GM18861 (cell line): ENCODE data around the gene PAOX.
"Not testable (repeated sequence)": the region's sequence is repeated elsewhere in the genome, so short reads cannot be mapped to it uniquely, and the experiment has no call there.

Experiments
- ATAC-seq: cut with Tn5 transposase; IDR thresholded peaks from one replicate; pipeline ENCODE4 v1.9.1; 2021; ENCODE audit not compliant: unreplicated experiment

The PAOX gene

DNA sequence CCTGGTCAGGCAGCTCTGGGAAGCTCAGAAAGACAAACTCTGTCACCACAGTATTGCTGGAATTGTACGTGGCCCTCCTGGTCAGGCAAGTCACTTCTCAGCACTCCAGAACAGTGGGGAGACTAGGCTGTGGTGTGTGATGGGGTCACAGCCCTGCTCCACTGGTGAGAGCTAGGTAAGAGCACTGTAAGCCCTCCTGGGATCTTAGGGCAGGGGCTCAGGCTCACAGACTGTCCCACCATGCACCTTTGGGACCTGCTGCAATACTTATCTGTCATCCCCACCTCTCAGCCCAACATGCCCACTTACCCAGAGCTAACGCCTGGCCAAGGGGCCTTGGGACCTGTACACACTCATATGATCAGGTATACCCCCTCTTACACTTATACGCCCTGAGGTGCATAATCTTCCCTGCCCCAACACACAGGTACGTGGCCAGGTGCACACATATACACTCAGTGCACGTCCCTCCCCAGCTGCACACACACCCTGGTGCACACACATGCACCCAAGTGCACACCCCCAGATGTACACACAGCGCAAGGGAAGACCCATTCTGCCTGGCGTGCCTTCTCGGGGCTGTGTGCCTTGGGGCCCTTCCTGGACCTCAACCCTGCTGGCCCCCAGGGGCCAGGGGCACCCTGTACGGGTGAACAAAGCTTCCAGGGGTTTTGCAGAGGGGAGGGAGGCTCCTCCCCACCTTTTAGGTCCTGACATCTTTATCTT is 53.0 kb downstream of the PAOX start:
- ATAC-seq = not testable (repeated sequence)

DNA sequence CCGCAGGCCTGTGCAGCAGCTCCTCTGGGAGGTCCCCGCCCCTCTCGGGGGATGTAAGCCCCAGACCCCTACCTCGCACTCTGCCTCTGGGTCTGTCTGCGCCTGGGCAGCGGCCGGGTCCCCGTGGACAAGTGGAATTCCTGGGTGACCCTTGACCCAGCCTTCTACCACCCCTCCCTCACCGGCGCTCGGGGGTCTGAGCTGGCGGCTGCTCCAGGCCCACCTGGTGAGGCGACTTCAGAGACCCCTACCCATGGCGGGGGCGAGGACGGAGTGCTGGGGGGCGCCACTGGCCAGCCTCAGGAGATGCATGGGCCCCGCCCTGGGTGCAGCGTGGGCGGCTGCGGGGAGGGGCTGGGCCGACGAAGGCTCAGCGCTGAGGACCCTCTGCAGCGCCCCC is 53.7 kb downstream of the PAOX start:
- ATAC-seq = not testable (repeated sequence)

DNA sequence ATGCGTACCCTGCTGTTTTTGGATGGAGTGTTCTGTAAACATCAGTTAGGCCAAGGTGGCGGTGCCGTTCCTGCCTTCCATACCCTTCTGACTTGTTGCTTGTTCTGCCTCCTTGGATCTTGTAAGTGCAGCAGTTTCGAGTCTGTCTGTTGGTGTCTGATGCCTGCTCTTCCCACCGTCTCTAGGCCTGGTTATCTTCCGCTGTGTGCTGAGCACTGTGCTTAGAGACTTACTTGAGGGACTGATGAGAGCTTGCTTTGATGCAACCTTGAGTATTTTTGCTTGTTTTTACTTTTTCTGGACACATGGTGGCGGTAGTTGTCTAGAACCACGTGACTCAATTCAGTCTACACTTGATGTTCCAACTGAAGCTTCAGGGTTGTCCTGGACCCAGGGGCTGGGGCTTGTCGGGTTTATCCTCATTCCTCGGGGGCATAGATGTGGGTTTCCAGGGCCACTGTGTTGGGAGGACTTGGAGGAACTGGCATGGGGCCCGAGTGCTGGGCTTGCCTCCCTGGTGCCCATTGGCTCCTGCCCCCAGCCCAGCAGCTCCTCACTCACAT is 59.7 kb downstream of the PAOX start:
- no peak for ATAC-seq

DNA sequence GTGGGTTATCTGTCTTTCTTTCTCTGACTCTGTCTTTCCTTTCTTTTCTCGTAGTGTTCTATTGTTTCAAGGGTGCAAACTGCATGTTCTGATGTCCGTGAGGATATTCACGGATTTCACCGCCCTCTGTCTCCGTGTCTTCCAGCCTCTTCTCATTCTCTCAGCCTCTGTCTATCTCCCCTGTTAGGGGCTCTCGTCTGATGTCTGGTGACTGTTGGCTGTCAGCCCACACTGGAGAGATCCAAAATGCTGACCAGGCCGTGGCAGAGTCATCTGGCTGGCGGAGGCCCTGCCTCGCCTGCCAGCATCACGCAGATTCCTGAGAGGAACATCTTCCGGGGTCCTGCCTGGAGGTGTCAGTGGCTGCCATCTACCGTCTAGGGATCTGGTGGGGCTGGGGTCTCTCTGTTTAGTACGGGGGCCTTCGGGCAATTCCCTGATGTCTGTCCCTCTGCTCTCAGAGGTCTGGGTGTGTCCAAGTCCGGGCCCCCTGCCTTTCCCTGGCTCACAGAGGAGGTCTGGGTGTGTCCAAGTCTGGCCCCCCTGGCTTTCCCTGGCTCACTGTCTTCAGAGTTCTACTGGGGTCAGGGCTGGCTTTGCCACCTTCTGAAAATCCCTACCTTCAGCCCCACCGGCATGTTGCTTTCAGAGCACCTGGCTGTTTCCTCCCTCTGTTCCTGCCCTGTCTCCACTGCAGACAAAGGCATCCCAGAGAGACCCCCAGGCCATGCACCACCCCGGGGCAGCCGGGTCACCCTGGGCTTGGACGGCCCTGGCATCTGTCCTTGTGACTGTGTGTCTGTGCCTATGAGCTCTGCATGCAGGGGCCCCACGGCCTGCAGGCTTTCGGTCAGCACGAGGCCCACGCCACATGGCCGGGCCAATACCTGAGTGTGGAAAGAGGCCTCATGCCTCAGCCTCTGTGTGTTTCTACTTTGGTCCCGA is 60.7 kb downstream of the PAOX start:
- ATAC-seq = no peak

DNA sequence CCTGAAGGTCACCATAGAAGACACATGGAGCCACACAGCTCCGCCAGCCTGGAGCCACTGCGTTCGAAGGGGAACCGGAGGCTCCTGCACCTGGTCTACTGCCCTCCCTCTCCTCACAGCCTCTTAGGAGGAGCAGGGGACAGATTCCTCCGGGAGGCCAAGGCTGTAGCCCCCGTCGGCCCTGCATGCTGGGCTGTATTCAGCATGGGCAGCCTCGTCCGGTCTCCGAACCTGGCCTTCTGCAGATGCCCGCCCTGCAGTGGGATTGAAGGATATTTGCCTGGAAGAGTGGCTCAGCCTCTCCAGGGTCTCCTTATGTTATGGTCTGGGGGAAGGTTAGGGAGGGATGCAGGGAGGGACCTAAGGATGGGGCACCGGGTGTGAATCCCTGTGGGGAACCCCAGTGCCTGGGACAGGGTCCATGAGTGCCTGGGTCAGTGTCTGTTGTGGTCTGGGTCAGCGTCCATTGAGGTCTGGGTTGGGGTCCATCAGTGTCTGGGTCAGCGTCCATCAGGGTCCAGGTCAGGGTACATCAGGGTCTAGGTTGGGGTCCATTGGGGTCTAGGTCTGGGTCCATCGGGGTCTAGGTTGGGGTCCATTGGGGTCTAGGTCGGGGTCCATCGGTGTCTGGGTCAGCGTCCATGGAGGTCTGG is 61.7 kb downstream of the PAOX start:
- no peak for ATAC-seq
